Stimulated activated CD8-positive, alpha-beta memory T cell treated with anti-CD3 and anti-CD28 coated beads, Interleukin-7, amount 100 ng/mL, for 1 hour (primary cell): ENCODE measurements around the gene JAK1.

Experiments
- DNase-seq, 2 donors: peaks; one replicate each; pipeline ENCODE4 v3.0.0-alpha.2; 2020; ENCODE audit warnings: low read depth in 2 of 2

The JAK1 gene

DNA sequence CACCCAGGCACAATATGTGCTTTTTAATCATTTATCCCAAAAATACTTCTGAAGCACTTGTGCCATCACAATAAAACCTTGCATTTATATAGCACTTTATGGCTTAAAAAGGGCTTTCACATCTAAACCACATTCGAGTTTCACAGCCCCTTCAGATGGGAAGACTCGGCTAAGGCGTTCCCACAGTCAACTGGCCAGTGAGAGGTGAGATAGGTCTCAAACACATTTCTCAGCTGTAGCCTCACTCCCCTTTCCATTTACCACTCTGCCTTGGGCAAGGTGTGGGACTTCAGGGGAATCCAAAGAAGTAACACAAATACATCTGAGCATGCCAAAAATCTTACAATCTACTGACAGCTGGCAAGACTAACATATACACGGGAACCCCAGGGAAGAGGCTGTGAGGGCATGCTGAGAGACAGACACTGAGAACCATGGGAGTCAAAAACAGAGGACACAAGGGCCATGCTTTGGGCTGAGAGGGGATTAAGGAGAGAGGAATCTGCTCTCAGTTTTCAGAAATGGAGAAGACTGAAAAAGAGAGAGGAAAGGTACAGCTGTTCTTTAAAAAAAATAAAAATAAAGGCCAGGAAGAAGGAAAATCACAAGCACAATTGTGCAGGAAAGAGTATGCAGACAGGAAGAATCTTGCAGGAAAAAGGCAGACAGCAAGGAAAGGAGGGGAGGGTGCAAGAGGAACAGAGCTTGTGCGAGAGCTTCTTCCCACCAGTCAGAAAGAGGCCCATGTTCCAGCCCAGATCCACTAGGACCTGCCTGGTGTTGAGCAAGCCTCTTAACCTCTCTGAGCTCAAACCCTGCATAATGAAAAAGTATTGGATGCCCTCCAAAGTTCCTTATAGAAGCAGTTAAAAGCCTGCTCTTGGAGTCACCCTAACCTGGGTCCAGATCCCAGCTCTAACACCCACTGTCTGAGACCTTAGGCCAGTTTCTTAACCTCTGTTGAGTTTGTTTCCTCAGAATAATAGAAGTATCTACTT is 73.5 kb downstream of the JAK1 start:
- DNase-seq, result no peak

DNA sequence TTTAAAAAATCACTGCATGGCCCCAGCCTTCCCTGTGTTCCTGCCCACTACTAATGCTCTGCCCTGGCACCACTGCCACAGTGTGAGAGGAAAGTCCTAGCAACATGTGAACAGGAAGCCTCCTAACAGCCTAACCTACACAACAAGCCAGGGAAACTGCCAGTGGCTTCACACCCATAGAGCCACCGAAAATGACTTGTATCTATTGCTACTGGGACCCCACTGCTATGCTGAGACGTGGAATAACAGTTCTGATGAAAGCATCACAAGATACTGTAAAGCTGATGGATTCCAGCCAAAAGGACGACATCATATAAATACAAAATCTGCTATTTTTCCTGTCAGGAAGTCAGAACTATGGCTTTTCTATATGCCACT is 74.9 kb downstream of the JAK1 start:
- DNase-seq, result no peak

DNA sequence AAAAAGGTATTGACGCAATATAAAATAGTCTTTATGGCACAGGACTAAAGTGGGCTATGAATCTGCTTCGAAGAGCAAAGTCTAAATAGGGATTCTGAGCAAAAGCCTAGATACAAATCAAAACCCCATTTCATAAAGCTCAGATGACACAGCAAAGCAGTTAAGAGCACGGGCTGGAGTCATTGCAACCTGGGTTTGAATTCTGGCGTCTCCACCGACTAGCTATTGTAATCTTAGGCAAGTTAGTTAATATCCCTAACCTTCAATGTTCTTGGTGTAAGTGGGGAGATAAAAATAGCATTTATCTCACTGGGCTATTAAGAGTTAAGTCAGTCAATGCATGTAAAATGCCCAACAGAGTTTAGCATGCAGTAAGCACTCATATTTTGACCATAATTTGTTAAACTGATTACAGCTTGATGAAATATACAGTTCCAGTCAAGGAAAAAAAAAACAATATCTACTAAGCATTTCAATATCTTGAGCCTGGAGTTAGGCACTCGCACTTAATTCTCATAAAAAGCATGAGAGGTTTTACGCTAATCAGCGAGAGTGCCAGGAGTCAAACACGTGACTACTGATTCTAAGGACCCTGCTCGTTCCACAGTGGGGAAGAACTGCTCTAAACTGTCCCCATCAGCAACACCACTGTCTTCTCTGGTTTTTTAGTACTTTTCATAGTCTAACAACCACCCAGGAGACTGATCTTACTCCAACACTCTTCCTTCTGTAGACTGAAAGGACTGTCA is 75.5 kb downstream of the JAK1 start:
- DNase-seq, result no peak

GRCh38 chr1:64887689-64888217 is 78.6 kb downstream of the JAK1 start:
- DNase-seq, result no peak

DNA sequence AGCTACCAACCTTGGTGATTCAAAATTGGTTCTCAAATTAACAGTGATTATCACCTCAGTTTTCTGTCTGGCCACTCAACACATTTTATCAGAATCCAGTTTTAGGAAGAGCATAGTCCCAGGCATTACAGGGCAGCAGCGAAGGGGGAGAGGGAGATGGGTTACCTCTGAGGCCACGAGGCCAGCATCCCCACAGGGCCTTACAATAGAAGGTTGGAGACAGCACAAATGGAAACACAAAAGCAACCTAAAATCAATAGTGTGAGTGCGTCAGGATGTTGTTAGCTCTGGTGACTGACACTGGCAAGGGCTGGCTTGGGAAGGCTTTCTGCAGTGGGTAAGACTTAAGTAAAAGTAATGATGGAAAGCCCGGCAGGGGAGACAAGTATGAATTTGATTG is 79.5 kb downstream of the JAK1 start:
- no peak for DNase-seq

GRCh38 chr1:64885648-64886047 is 80.7 kb downstream of the JAK1 start:
- no peak for DNase-seq

- DNase-seq, result no peak
Observed at GRCh38 chr1:64884261-64885040, 81.9 kb downstream of the JAK1 start.

DNA sequence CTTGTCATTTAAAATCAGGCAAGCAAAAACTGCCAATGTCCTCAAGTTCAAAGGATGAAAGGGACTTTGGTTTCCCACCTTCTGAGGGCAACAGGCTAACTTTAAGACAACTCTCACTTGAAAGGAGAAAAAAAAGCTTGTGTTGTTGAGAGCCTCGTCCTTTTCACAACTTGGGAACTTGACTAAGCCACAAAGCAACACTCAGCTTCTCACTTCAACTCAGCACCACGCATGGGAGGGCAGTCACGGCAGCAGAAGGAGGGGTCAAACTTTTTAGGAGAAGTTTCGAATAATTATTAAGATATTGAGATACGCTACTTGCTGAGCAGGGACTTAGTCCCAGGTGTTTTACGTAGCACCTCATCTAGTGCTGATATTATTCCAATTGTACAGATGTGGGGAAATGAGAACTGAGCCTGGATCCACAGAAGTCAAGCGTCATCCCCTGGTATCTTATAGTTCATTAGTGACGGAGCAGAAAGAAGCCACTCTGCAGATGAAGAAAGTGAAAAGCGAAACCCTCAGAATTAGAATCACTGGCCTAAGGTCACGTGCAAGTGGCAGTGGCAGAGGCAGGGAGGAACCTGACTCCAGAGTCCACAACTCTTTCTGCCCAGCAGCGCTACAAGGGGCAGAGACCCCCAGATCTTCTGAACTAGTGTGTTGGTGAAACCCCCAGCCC is 83.6 kb downstream of the JAK1 start:
- no peak for DNase-seq

GRCh38 chr1:64881281-64881680 is 85.1 kb downstream of the JAK1 start:
- no peak for DNase-seq

DNA sequence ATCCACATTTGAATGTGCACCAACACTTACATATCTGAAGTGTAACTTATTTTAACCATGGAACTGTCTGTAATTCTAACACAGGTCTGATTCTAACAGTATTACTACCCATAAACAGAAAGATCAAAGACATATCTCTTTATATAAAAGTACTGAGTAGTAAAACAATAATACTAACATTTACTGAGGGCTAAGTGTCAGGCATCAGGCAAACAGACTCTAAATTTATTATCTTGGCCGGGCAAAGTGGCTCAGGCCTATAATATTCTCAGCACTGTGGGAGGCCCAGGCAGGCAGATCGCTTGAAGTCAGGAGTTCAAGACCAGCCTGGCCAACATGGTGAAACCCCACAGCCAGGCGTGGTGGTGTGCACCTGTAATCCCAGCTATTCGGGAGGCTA is 85.9 kb downstream of the JAK1 start:
- DNase-seq, result no peak

GRCh38 chr1:64878931-64879611 is 87.3 kb downstream of the JAK1 start:
- no peak for DNase-seq

DNA sequence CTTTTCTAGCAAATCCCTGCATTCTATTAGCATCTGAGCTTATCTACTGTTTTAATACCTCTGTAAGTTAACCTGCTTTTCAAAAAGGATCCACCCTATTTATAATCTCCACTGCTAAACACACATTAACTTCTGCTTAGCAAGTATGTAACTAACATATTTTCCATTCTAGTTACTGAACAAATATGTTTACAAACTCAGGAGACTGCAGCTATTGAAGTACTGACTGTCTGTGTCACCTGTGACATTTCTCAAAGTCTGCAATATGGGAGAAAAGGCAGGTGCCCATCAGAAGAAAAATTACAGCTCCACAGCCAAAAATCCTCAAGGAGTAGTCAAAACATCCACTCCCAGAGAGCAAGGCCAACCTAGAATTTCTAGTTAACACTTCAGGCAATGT is 88.3 kb downstream of the JAK1 start:
- no peak for DNase-seq

- DNase-seq, result no peak
Observed at GRCh38 chr1:64877598-64877997, 88.8 kb downstream of the JAK1 start.

DNA sequence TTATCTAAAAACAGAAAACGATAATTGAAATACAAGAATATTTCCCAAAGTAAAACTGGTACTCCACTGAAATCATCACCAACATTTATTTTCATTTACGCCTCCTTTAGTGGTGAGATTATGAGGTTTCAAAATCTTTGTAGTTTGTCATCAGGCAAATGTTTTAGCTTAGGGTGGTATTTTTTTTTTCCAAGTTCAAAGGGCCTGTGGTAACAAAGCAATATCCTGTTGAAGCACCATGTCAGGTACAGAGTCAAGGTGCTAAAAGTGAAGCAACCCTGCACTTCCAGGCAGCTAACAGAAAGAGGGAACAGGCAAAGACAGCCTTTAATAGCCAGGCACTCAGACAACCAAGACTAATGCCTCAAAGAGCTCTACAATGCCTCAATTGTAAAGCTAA is 89.2 kb downstream of the JAK1 start:
- no peak for DNase-seq

DNA sequence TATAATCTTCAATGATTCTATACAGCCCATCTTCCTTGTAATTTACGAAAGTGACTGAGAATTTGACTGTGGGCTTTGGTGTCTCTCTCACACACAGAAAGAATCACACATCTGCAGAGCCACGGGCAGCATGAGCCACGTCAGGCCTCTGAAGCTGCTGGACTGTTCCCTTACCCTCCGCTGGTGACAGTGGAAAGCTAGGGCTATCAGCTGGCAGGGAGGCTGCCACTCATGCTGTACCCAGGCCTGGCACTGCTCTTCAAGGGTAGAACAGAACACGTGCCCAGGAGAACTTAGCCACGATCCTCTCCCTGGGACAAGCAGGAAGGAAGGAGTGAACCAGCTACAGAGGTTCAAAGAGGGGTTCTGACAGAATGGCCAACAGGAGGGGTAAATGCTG is 90.7 kb downstream of the JAK1 start:
- no peak for DNase-seq

- no peak for DNase-seq
Observed at GRCh38 chr1:64875101-64875500, 91.2 kb downstream of the JAK1 start.

DNA sequence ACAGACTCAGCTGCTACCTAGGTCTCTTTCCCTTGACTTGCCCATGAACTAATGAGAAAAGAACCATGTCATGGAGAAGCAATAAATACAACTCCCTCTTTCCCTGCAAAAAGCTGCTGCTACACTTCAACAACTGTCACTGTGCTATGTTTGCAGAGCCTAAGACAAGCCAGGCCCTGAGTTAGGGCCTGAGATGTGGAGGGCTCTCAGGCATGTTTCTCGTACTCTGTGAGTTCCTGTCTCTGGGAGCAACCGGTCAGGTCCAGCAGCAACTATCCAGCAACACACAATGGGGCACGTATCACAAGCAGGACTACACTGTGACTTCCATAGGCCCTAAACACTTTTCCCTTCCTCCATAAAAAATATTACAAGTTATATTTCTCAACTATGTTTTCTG is 91.7 kb downstream of the JAK1 start:
- no peak for DNase-seq

GRCh38 chr1:64873576-64873975 is 92.8 kb downstream of the JAK1 start:
- DNase-seq, result no peak

GRCh38 chr1:64872067-64872466 is 94.3 kb downstream of the JAK1 start:
- DNase-seq, result no peak

- DNase-seq, result no peak
Observed at GRCh38 chr1:64871256-64871655, 95.1 kb downstream of the JAK1 start.

- DNase-seq, result no peak
Observed at GRCh38 chr1:64867266-64867665, 99.1 kb downstream of the JAK1 start.
